ENCODE measurements around the gene RIN2.
"Not testable (repeated sequence)": the region's sequence is repeated elsewhere in the genome, so short reads cannot be mapped to it uniquely, and the experiment has no call there.

RIN2 gene

DNA sequence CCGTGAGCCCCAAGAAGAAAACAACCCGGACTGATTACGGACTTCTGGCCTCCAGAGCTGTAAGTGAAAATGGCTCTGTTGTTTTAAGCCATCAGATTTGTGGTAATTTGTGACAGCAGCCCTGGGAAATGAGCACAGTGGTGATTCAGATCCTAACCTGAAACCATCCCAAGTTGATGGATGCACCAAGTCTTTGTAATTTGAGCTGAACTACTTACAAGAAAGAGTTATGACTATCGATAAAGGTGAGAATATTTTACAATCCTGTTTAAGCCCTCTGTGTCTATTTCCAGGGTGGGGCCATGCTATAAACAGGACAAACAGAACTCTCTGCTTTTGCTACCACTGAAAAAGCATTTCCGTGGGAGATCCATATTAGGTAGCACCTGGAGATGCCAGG is 19.1 kb upstream of the RIN2 start:
- DNase-seq, result no peak

DNA sequence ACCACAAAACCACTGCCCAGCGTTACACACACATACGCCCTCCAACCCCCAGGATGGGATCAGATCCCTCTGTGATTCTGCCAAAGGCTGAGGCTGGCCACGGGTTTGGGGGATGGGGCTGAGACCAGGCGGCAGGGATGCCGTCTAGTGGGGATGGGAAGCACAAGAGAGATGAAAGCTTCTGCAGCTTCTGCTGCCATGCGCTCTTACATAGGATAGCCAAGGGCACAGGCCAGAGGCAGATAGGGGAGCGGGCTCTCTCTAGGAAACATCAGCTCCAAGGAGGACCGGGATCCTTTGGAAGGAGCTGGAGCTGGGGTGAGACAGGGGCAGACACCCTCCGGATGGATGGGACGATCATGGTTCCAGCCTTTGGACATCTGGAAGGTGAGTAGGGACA is 18.7 kb upstream of the RIN2 start:
- no peak for DNase-seq

DNA sequence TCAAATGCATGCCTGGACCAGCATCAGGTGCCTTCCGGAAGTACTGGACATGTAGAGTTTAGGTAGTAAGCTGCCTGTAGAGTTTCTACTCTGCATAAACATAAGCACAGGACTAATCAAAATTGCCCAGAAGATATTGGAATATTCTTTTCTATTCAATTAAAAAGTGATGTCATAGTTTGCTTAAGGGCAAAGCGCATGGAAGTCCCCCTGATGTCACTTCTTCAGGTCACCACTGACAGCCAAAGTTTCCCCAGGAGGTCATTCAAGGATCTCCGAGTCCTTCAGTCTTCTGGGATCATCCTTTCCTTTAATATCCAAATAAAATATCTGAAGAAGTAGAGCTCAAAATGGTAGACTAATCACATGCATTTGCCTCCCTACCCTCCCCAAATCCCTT is 17.5 kb upstream of the RIN2 start:
- DNase-seq, result no peak

DNA sequence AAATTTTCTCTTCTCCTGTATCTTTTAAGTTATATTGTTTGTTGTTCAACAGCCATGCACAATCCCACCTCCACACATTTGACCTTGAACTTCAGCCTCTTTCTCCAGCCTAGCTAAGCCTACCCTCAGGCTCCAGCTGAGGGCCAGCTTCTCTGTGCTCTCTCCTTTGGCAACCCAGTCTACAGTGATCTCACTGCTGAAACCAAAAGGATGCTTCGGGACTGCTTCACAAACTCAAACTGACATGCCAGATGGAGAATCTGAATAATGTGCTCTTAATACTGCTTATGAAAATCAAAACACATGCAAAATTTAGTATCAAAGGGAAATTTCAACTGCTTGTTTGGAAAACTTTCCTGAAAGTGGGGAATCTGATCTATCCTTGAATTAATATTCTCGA is 16.1 kb upstream of the RIN2 start:
- DNase-seq, result no peak

DNA sequence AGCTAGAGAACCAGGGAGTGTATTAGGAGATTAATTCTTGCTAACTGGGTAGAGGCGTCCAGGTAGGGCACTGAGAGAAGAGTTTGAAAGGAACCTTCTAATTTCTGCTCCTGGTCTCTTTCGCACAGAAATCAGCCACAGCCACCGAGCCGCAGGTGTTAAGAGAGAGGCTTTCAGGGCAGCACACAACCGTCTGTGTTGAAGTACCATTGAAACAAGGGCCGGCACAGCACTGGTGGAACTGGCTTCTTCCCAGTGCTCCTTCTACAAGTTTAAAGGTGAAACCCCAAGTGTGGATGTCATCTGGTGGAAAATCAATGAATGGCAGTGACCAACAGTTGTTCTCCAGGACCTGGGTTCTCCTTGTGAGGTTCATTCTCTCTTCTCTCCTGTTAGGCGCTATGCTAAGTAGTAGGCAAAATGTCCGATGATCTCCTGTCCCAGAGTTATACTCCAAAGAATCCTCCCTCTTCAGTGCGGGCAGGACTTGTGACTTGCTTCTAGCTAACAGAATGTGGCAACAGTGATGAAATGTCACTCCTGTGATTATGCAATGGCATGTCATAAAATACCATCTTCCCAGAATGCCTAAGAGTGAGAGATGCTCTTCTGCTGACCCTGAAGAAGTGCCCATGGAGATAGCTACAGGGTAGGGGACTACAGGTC is 15.0 kb upstream of the RIN2 start:
- no peak for DNase-seq

DNA sequence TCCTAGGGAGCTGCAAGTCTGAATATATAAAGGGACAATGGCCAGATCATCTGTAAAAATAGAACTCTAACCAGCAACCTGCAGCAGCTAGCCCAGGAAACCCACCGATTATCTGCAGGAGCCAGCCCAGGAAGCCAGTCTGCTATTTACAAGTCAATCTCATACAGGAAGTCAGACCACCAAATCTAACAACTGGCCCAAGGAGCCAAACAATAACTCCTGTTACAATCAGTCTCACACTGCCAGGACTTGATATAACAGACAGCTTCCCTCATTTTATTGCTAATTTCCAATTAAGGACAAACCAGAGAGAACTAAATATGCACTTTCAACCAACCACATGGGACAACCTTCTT is 14.4 kb upstream of the RIN2 start:
- no peak for DNase-seq

DNA sequence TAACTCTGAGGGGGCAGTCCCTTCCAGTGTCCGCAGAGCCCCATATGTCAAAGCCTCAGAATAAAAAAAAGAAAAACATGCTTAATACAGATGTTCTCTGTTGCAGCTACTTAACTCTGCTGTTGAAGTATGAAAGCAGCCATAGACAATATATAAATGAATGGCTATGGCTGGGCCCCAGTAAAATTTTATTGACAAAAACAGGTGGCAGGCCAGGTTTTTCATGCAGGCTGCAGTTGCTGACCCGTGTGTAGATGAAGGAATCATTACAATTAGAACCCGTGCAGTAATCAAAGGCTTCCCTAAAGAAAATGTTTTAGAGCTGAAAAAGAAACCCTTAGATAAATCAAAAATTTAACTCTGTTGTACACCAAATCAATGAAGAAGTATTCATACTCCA is 13.0 kb upstream of the RIN2 start:
- DNase-seq, result no peak

DNA sequence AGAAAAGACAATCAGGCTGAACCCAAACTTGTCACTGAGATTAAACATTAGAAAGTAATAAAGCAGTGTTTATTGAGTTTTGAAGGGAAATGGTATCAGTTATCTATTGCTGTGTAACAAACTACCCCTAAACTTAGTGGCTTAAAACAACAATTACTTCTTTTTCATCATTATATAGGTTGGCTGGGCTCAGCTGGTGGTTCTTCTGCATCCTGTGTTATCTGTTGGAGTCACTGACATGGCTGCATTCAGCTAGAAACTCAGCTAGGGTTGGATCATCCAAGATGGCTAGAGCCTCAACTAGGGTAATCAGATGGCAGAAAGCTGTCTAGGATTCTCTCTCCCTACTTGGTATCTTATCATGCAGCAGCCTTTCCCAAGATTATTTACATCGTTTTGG is 12.5 kb upstream of the RIN2 start:
- no peak for DNase-seq

DNA sequence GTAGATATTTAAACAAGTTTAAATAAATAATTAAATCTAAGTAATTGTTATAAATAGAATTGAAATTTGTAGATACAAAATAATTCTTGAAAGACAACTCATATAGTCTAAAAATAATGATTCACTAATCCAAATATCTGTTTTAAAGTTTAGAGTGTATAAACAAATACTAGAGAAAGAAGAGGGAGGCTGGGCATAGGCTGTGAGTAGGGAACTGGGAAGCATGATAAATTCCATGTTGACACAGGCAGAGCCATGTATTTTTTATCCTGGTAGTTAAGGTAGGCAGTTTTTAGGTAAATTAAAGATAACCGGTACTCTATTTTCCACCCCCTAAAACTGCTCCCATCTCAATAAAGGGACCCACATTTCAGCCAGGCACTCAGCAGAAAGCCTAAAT is 11.7 kb upstream of the RIN2 start:
- DNase-seq, result no peak

DNA sequence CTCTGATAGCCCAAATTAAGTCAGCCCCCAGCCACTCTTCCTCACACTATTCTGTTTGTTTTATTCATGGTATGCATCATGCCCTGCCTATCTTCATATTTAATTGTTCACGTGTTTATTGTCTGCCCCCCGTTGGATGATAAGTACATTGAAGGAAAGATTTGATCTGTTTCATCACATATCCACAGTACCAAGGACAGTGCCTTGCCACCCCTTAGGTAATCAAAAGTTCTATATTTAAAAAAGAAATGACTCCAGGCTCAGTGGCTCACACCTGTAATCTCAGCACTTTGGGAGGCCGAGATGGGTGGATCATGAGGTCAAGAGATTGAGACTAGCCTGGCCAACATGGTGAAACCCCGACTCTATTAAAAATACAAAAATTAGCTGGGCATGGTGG is 10.2 kb upstream of the RIN2 start:
- DNase-seq, result no peak

DNA sequence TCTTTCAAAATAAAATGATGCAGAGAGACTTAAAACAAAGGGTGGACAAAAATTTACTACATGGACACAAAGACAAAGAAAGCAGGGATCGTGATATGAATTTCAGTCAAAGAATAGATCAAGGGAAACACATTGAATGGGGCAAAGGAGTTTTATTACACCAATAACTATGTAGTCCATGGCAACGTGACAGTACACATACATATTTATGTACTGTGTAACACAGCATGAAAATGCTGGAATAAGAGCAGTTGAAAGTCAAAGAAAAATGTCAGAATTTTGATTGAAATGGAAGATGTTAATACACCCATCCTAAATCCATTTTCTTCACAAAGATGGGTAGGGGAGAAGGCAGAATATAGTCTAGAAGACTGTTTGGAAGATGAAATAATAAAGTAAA is 9.4 kb upstream of the RIN2 start:
- no peak for DNase-seq

DNA sequence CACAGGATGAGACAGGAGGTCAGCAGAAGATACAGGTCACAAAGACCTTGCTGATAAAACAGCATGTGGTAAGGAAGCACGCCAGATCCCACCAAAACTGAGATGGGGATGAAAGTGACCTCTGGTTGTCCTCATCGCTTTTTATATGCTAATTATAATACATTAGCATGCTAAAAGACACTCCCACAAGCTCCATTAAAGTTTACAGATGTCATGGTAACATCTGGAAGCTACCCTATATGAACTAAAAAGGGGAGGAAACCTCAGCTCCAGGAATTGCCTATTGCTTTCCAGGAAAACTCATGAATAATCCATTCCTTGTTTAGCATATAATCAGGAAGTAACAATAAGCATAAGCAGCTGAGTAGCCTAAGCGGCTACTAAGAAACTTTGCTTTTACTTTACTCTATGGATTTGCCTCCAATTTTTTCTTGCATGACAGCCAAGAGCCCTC is 8.4 kb upstream of the RIN2 start:
- DNase-seq, result no peak

DNA sequence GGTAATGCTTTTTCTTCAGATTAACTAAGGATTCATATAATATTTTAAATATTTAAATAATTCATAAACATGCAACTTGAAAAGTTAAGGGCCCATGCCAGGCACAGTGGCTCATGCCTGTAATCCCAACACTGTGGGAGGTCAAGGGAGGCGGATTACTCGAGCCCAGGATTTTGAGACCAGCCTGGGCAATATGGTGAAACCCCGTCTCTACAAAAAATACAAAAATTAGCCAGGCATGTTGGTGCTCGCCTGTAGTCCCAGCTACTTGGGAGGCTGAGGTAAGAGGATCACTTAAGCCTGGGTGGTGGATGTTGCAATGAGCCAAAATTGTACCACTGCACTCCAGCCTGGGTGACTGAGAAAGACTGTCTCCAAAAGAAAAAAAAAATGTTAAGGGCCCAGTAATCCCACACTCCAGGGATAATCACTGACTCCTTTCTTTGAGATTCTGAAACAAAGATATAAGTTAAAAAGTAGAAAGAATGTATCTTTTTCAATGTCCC is 7.9 kb upstream of the RIN2 start:
- DNase-seq, result no peak

DNA sequence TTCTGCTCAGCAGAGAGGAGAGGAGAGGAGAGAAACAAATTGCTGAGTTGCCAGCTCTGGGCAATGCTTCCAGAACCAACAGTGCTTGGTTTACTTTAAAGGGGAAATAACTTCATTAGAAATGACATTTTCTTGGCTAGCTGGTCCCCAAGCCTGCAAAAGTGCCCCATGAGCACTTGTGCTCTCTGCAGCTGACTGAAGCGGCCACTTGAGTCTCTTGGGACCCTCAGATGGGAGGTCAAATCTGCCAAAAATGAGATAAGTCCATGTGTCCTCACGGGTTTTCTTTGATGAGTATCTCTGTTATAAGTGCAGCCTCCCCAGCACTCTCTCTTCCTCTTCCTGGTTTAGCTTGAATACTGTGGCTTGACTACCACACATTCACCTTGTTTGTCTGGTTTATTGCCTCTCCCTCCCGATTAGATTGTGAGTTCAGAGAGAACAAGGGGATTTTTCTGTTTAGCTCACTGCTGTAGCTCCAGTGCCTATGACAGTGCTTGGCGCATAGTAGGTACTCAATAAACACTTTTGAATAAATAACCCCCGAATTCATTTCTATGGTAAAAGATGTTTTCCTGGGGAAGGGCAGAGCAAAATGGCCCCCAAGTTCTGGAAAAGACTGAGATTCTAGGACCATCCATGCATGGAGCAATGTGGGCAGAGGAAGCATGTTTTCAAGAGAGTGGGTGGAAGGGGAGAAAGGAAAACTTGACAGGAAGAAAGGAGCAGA is 7.0 kb upstream of the RIN2 start:
- DNase-seq, result no peak

DNA sequence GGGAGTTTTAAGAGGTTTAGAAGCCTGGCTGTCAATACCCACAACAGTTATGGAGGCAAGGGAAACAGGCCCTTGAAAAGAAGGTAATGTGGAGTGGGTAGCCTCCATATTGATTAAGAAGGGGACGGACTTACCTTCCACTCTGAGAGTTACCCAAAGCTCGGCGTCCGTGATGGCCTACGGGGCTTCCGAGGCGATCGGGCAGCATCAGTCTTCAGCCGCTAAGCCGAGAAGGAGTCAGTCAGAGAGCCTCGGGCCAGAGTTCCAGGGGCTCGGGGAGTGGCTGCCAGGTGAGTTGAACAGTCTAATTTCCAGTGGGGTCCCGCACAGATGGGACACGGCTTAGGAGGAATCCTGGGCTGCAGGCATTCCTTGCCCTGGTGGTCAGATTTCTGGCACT is 3.9 kb upstream of the RIN2 start:
- not testable (repeated sequence) for DNase-seq

DNA sequence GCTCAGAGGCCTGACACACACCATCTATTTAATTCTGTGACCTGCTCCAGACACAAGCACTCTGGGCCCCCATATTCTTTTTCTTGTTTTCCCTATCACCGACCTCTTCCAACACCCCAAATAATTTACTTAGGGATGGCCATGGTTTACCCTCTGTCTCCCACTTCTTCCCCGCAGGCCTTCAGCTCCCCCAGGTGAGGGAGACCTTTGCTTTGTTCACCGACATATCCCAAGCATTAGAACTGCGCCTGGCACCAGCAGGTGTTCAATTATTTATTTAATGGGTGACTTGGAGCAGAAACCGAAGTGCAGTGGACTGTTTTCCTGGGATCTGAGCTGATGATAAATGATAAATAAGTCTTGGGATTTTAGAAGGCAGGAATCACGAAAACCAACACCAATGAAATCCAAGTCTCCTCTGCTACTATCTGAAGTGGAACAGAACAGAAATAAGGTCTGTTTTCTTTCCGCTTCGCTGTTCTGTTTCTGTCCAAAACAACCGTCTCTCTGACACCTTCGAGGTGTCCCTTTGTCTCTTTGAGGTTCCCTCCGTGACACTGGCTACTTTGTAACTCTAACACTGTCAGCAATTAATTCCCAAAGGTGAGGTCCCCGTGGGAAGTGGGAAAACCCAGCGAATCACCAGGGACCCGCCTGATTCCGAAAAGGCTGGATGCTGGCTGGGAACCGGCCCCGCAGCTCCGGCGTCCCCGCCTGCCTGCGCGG is 1.1 kb upstream of the RIN2 start:
- no peak for DNase-seq

DNA sequence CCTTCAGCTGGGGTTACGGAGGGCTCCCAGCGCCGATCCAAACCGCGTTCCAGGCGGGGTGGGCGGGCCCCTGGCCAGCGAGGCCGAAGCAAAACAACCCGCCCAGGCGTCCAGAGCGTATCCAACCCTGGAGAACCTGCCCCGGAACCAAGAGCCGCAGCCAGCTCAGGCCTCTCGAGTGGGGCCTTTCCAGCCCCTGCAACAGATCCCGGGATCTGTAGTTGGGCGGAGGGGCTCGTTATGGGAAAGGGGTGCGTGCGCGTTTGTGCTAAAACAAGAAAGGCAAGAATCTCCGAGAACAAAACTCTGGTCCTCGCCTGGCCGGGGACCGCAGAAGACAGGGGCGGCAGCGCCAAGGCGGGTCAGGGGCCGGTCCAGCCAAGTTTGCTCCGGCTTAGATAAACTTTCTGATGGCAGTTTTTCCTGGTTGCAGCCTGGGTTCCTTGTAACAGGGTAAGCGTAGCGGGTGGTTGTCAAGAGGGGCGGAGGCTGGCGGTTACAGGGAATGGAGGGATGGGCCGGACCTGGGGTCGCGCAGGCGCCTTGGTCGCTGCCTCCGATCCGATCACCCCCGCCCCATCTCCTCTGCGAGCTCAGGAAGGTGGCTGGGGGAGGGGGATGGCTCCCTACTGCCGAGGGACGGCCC is 448 bp upstream of the RIN2 start:
- no peak for DNase-seq

DNA sequence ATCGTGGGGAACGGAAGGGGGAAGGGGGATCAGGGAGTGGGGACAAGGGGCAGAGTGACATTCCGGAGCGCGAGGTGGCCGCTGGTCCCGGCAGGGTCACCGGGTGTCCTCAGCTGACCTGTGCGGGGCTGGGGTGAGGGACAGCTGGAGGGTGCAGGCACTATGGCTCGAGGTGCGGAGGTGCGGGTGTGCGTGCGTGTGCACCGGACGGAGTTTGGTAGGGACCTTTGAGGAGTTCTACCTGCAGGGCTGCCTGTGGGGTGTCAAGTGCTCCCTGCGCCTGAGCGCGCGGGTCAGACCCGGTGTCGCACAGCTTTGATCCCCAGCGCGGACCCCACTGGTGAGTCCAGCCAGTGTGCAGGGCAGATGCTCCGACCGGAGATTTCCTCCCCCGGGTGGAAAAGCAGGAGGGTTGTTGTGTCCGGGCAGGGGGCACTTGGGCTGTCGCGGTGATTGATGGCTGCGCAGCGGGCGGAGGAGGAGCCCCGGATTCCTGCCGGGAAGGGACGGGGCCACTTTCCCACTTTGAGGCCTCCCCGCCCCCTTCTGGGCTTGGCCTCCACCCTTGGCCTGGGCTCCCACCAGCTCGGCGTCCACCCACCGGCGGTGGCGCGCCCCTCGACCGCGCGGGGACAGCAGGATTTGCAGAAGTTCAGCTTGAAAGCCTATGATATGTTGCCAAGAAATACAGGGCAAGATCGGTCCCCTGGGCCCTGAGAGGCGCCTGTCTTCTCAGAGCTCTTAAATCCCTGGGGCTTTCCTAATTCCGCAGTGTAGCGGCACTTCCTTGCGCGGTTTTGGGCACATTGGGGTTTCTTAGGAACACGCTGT is 658 bp downstream of the RIN2 start:
- DNase-seq, result no peak

DNA sequence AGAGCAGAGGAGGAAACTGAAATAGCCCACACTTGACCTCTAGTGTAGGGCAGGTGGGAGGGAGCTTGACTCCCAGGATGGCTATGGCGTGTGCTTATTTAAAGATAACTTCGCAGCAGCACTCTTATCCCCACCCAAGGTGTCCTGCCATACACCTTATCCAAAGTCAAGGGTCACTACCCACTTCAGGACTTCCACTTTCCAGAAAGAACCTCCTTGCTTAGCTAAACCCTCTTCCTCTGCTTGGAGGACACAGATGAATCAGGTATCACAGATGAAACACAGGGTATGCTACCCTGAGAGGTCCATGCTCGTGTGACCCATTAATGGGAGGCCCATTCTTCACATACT is 2.3 kb downstream of the RIN2 start:
- DNase-seq, result no peak

DNA sequence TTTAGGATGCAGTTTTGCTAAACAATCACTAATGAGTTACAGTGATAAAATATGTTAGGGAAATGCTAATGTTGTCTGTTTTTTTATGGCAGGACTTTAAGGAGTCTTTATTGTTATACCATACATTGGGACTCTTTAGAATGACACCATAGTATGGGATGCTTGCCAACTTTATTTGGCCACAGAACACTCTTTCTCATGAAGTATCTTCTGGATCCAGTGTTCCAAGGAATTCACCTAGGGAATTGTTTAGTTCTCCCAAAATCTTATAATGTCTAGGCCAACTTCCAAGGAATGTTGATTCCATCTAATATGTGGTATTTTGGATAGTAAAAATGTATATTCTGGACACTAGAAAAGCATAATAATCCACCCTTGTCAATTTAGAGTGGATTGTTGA is 3.3 kb downstream of the RIN2 start:
- no peak for DNase-seq

DNA sequence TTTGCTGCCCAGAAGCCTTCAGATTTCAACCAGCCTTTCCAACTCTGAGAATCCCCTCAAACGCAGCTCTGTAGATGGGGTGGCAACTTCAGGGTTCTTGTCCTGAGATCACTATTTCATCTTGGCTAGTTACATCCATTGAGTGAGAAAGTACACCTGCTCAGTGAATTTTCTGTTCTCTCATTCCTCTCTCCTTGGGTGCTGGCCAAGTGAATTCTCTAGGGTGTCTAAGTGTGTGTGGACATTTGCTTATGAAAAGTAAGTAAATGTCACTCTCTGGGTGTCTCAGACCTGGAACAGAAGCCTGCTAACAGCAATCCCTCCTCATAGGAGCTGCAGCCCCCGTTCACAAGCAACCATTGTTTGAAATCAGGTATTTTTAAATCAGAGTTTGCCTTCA is 3.8 kb downstream of the RIN2 start:
- no peak for DNase-seq

DNA sequence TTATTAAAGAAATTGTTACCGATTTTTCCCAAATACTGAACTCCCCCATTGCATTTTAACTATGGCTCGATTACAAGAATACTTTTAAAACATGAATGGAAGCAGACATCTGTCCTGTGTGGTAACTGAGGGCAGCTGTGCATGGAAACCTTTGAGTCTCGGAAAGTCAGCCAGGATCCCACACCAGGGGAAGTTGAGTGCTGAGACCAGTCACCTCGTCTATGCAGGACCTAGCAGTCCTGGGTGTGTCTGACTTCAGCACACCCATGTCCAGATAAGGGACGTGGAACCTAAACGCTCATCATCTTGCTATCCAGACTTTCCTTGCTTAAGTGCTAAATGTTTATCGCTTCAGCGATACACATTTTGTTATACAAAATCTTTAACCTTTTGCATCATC is 6.1 kb downstream of the RIN2 start:
- no peak for DNase-seq

DNA sequence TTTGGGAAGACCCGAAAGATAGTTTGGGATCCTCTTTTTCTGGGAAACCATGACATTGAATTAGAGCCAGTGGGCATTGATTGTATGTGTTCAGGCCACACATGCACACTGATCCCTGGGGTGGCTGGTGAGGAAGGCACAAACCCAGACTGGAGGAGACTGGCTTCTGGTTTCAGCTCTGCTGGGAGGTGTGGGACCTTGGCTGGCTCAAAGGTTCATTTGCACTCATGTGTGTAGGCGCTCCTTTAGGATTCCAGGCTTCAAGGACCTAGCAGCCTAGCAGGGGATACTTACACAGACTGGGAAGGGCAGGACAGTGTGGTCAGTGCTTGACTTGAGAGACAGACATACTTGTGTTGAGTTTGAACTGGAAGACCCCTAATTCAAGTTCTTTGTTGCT is 7.2 kb downstream of the RIN2 start:
- DNase-seq, result no peak
